ENCODE measurements around the gene UAP1L1.

- TF ChIP-seq CTCF (IDR thresholded peaks at IDR 0.05), result no peak
- no peak for TF ChIP-seq POLR2A (IDR thresholded peaks at IDR 0.05)
Observed at GRCh38 chr9:137128862-137129455, 51.6 kb downstream of the UAP1L1 start.
